SU-DHL-6 (cell line): ENCODE data around the gene COG4.
"Not testable (repeated sequence)": the region's sequence is repeated elsewhere in the genome, so short reads cannot be mapped to it uniquely, and the experiment has no call there.

Experiments used
- H2AFZ ChIP-seq: fragments of 200-600 bp; sonication (generic); 2 replicates; pipeline ENCODE4 v1.6.1; 2014; ENCODE audit warnings: low read depth, mild to moderate bottlenecking, moderate library complexity, mixed read lengths, antibody characterized with exemption, low read length; ENCODE audit not compliant: severe bottlenecking
- H3F3A ChIP-seq: fragments of 200-600 bp; shearing (Covaris generic); 2 replicates; pipeline ENCODE4 v1.6.0; 2016; ENCODE audit warnings: antibody characterized with exemption, mild to moderate bottlenecking; ENCODE audit not compliant: insufficient read depth
- H3K27ac ChIP-seq: fragments of 200-600 bp; sonication (generic); 2 replicates; pipeline ENCODE4 v1.5.1; 2016; ENCODE audit warnings: low read depth, mild to moderate bottlenecking, low read length, moderate library complexity, mixed read lengths
- H3K27me3 ChIP-seq: fragments of 200-600 bp; sonication (generic), shearing (Covaris generic); 2 replicates; pipeline ENCODE4 v1.6.0; 2014; ENCODE audit warnings: mild to moderate bottlenecking, low read length
- H3K36me3 ChIP-seq: fragments of 200-600 bp; sonication (generic); 2 replicates; pipeline ENCODE4 v1.6.1; 2014; ENCODE audit warnings: mild to moderate bottlenecking, low read length, mixed read lengths
- H3K4me2 ChIP-seq: fragments of 300-600, 200-600 bp; shearing (Covaris generic), sonication (generic); 2 replicates; pipeline ENCODE4 v1.6.0; 2014; ENCODE audit warnings: low read length, low read depth, mild to moderate bottlenecking; ENCODE audit not compliant: poor library complexity, severe bottlenecking
- H3K4me3 ChIP-seq: fragments of 200-600 bp; sonication (generic); 2 replicates; pipeline ENCODE4 v1.5.1; 2014; ENCODE audit warnings: antibody characterized with exemption, low read length, mild to moderate bottlenecking, mixed read lengths; ENCODE audit not compliant: insufficient read depth, poor library complexity, severe bottlenecking
- H3K79me2 ChIP-seq: fragments of 200-600 bp; sonication (generic); 2 replicates; pipeline ENCODE4 v1.6.1; 2014; ENCODE audit warnings: mild to moderate bottlenecking, low read length, moderate library complexity; ENCODE audit not compliant: insufficient read depth
- H3K9ac ChIP-seq: fragments of 200-600 bp; sonication (generic); 2 replicates; pipeline ENCODE4 v1.7.0; 2014; ENCODE audit warnings: mild to moderate bottlenecking, low read length
- H3K9me2 ChIP-seq: fragments of 200-600 bp; sonication (generic); replicated peaks from 2 replicates; pipeline ENCODE4 v1.6.1; 2014; ENCODE audit warnings: low read length; ENCODE audit not compliant: insufficient read depth
- H3K9me3 ChIP-seq: fragments of 200-600 bp; sonication (generic); 2 replicates; pipeline ENCODE4 v1.6.1; 2014; ENCODE audit warnings: low read length, mixed read lengths; ENCODE audit not compliant: insufficient read depth
- H4K20me1 ChIP-seq: fragments of 200-600 bp; sonication (generic); 2 replicates; pipeline ENCODE4 v1.6.1; 2014; ENCODE audit warnings: low read depth, mild to moderate bottlenecking, antibody characterized with exemption, low read length, moderate library complexity, mixed read lengths
- CTCF ChIP-seq: fragments of 200-600 bp; sonication (generic); IDR thresholded peaks from one replicate; pipeline ENCODE4 v1.5.1; 2017; ENCODE audit warnings: antibody characterized with exemption, mild to moderate bottlenecking, low read length, moderate library complexity; ENCODE audit not compliant: insufficient read depth, poor library complexity, severe bottlenecking
- EZH2phosphoT487 ChIP-seq: fragments of 200-600 bp; sonication (generic), shearing (Covaris generic); conservative IDR thresholded peaks from 2 replicates; pipeline ENCODE4 v1.6.1; 2018; ENCODE audit warnings: mild to moderate bottlenecking, antibody characterized with exemption, low read length, moderate library complexity, mixed read lengths

COG4 gene

GRCh38 chr16:70526403-70526802 is 3.0 kb upstream of the COG4 start:
- Histone ChIP-seq H3K79me2 (peaks cover 91% of the 10 kb centered on the region), H3K27ac (no peak overlapping the region), H4K20me1 (peaks cover 32% of the 10 kb centered on the region), H3K27me3 (no peaks in the 10 kb centered on the region), H3K9me2 (no peaks in the 10 kb centered on the region), H3K4me2 (peak overlapping the region; percentile 78), H3F3A (peaks cover 30% of the 10 kb centered on the region), H2AFZ (no peak overlapping the region), H3K9me3 (no peaks in the 10 kb centered on the region), H3K9ac (peak overlapping the region; percentile 13), H3K36me3 (peaks cover 37% of the 10 kb centered on the region), H3K4me3 (peak overlapping the region; percentile 13)
- TF ChIP-seq CTCF (no peak), EZH2phosphoT487 (no peak)

- H3K27me3 ChIP-seq, H3K9me2 ChIP-seq, H3K9me3 ChIP-seq, H2AFZ ChIP-seq: not testable (repeated sequence)
- Histone ChIP-seq H3K36me3 (peaks cover 26% of the 10 kb centered on the region), H3K4me3 (peak overlapping the region; percentile 68), H4K20me1 (peaks cover 28% of the 10 kb centered on the region), H3F3A (peaks cover 40% of the 10 kb centered on the region), H3K4me2 (peak overlapping the region; percentile 78), H3K79me2 (peaks cover 77% of the 10 kb centered on the region), H3K9ac (peak overlapping the region; percentile 85), H3K27ac (peak overlapping the region; percentile 89)
Observed at GRCh38 chr16:70524399-70524825, 1.1 kb upstream of the COG4 start.

GRCh38 chr16:70523743-70524398 is 517 bp upstream of the COG4 start, which contains the start of gene SF3B3:
Gene SF3B3, plus strand, starts transcription at chr16:70523816. Its CDS starts 2,841 bp downstream, at chr16:70526657.
- TF ChIP-seq EZH2phosphoT487 (no peak), CTCF (no peak)
- H3K36me3 ChIP-seq, result peaks cover 21% of the 10 kb centered on the region
- peak within 1 kb of the TSS; percentile 62 for H2AFZ ChIP-seq
- peaks cover 72% of the 10 kb centered on the region for H3K79me2 ChIP-seq
- H3K9ac ChIP-seq, result peak within 1 kb of the TSS; percentile 85
- H4K20me1 ChIP-seq, result peaks cover 23% of the 10 kb centered on the region
- H3F3A ChIP-seq, result peaks cover 37% of the 10 kb centered on the region
- no peaks in the 10 kb centered on the region for H3K9me3 ChIP-seq
- peak within 1 kb of the TSS; percentile 68 for H3K4me3 ChIP-seq
- H3K9me2 ChIP-seq, result no peaks in the 10 kb centered on the region
- H3K27ac ChIP-seq, result peak within 1 kb of the TSS; percentile 89
- H3K4me2 ChIP-seq, result peak within 1 kb of the TSS; percentile 78
- no peaks in the 10 kb centered on the region for H3K27me3 ChIP-seq
